HepG2 (cell line): ENCODE measurements around the gene RNFT2. TPM values are rescaled to one million over a fixed set of nuclear protein-coding genes. Genes with fewer than 3 reads are reported as not detected.

Experiments
- ATF4 ChIP-seq, 2 experiments: fragments of 450-650 bp in 1 of 2; sonication (generic) in 1 of 2; formaldehyde crosslinking; IDR thresholded peaks; 2 replicates each; pipeline versions ENCODE4 v1.5.0 to v1.8.0; 2020 to 2022; ENCODE audit warnings: mild to moderate bottlenecking in 1 of 2, missing genetic modification reagents in 1 of 2
- BHLHE40 ChIP-seq: IDR thresholded peaks from 2 replicates; pipeline ENCODE4 v1.6.1; 2011; ENCODE audit warnings: low read length, improper control_type of control experiment
- HIC2 ChIP-seq: sonication (generic); formaldehyde crosslinking; IDR thresholded peaks from 2 replicates; pipeline ENCODE4 v1.9.0; 2022; ENCODE audit warnings: low read depth, missing genetic modification reagents
- HNRNPL ChIP-seq: fragments of 200-400 bp; formaldehyde crosslinking; IDR thresholded peaks from 2 replicates; pipeline ENCODE4 v1.6.1; 2017; ENCODE audit warnings: mild to moderate bottlenecking, low read depth, low read length
- HOMEZ ChIP-seq: IDR thresholded peaks from 2 replicates; pipeline ENCODE4 v1.6.1; 2016; ENCODE audit warnings: low read depth
- MLLT10 ChIP-seq: sonication (generic); formaldehyde crosslinking; IDR thresholded peaks from 2 replicates; pipeline ENCODE4 v1.4.0; 2020; ENCODE audit warnings: missing genetic modification reagents
- MTERF4 ChIP-seq: sonication (generic); formaldehyde crosslinking; IDR thresholded peaks from 2 replicates; pipeline ENCODE4 v1.8.0; 2023; ENCODE audit warnings: mild to moderate bottlenecking, missing genetic modification reagents
- MXD4 ChIP-seq: IDR thresholded peaks from 2 replicates; pipeline ENCODE4 v1.6.1; 2016; ENCODE audit warnings: mild to moderate bottlenecking, missing biosample characterization, missing genetic modification reagents
- NONO ChIP-seq, 2 experiments: fragments of 450-650 bp in 1 of 2; sonication (generic) in 1 of 2; formaldehyde crosslinking in 1 of 2; IDR thresholded peaks in 1 of 2; conservative IDR thresholded peaks in 1 of 2; 2 replicates each; pipeline versions ENCODE4 v1.6.1 to v1.8.0; 2017 to 2022; ENCODE audit warnings: mild to moderate bottlenecking in 1 of 2, missing genetic modification reagents in 1 of 2, moderate library complexity in 1 of 2
- PCBP2 ChIP-seq: fragments of 200-400 bp; formaldehyde crosslinking; optimal IDR thresholded peaks from 2 replicates; pipeline ENCODE3; 2018; ENCODE audit warnings: low read length, low read depth; ENCODE audit not compliant: poor library complexity, severe bottlenecking
- REL ChIP-seq: sonication (generic); formaldehyde crosslinking; conservative IDR thresholded peaks from 2 replicates; pipeline ENCODE4 v1.8.0; 2022; ENCODE audit warnings: mild to moderate bottlenecking, missing genetic modification reagents, moderate library complexity
- SMAD3 ChIP-seq: sonication (generic); formaldehyde crosslinking; IDR thresholded peaks from 2 replicates; pipeline ENCODE4 v1.4.0; 2020; ENCODE audit warnings: missing genetic modification reagents
- ZBTB7B ChIP-seq: sonication (generic); formaldehyde crosslinking; IDR thresholded peaks from 2 replicates; pipeline ENCODE4 v1.4.0; 2020; ENCODE audit warnings: missing genetic modification reagents
- ZNF3 ChIP-seq: IDR thresholded peaks from 2 replicates; pipeline ENCODE4 v1.7.0; 2017; ENCODE audit warnings: inconsistent platforms
- ZNF615 ChIP-seq: sonication (generic); formaldehyde crosslinking; IDR thresholded peaks from 2 replicates; pipeline ENCODE4 v1.5.0; 2020; ENCODE audit warnings: mild to moderate bottlenecking, missing genetic modification reagents, borderline replicate concordance
- ZNF691 ChIP-seq: sonication (generic); formaldehyde crosslinking; IDR thresholded peaks from 2 replicates; pipeline ENCODE4 v1.4.0; 2020; ENCODE audit warnings: missing genetic modification reagents, low read depth, mild to moderate bottlenecking, borderline replicate concordance
- ZSCAN29 ChIP-seq: sonication (generic); formaldehyde crosslinking; conservative IDR thresholded peaks from 2 replicates; pipeline ENCODE4 v1.4.0; 2020; ENCODE audit warnings: mild to moderate bottlenecking, missing genetic modification reagents
- polyA plus RNA-seq, 8 experiments: library from polyadenylated mRNA; depleted of rRNA in 3 of 8; stranded (reverse) in 7 of 8; unstranded in 1 of 8; fragments of >200 nt; fragmentation: Illumina TruSeq in 4 of 8; extraction: Trizol in 4 of 8; gene quantifications; 2 replicates each; pipeline versions ENCODE4 v1.2.1 to v1.2.3, GENCODE V29; 2011 to 2016; ENCODE audit warnings: low read depth in 4 of 8, missing spikeins in 1 of 8, mixed read lengths in 1 of 8; ENCODE audit not compliant: insufficient read depth in 1 of 8
- total RNA-seq, 5 experiments: library from RNA; depleted of rRNA; stranded (reverse); fragments of >200 nt; fragmentation: Illumina TruSeq; extraction: Trizol; gene quantifications; 2 replicates each; pipeline ENCODE4 v1.2.3, GENCODE V29; 2016; ENCODE audit warnings: low read depth in 1 of 5

The RNFT2 gene
- total and polyA plus RNA-seq, 2 of the 13 experiments (the other 11 are each of a cell fraction or from before 2014, with no cell fraction given) = 3.3 to 8.3 TPM

GRCh38 chr12:116737774-116738657 is at the start of gene RNFT2, which contains the start of gene SPRING1 (continued):
- TF ChIP-seq MLLT10 (CRISPR knock-in tag) (no peak), HOMEZ (CRISPR knock-in tag) (peak; percentile 97), HNRNPL (no peak), PCBP2 (no peak), NONO (IDR thresholded peaks at IDR 0.05) (no peak), NONO (CRISPR knock-in tag; conservative IDR thresholded peaks at IDR 0.05) (0 out of 2 replicates have a peak, but pooled peaks have one; percentile 49), ZNF615 (CRISPR knock-in tag) (no peak), ZBTB7B (CRISPR knock-in tag) (no peak), REL (CRISPR knock-in tag) (no peak), ATF4 (CRISPR knock-in tag; IDR thresholded peaks at IDR 0.05) (no peak; a peak in 1 of 4 replicates), MXD4 (CRISPR knock-in tag) (peak; percentile 64; the same call in 1 of the 2 replicates), HIC2 (CRISPR knock-in tag) (no peak), SMAD3 (CRISPR knock-in tag) (no peak), ZSCAN29 (CRISPR knock-in tag) (no peak), ZNF691 (0 out of 2 replicates have a peak, but pooled peaks have one; percentile 64), BHLHE40 (peak; percentile 93), ZNF3 (CRISPR knock-in tag) (no peak), MTERF4 (no peak)
